Ishikawa (cell line): ENCODE results near the gene GRIK4.

Source experiments
- CEBPB ChIP-seq: IDR thresholded peaks from 2 replicates; pipeline ENCODE4 v1.6.1; 2012
- CREB1 ChIP-seq: IDR thresholded peaks from 2 replicates; pipeline ENCODE4 v1.6.1; 2012; ENCODE audit warnings: low read depth
- EGR1 ChIP-seq: IDR thresholded peaks from 2 replicates; pipeline ENCODE4 v1.6.1; 2012
- EP300 ChIP-seq: IDR thresholded peaks from 2 replicates; pipeline ENCODE4 v1.6.1; 2012; ENCODE audit warnings: borderline replicate concordance
- FOXM1 ChIP-seq: IDR thresholded peaks from 2 replicates; pipeline ENCODE4 v1.6.1; 2012; ENCODE audit warnings: low read depth, borderline replicate concordance
- MAX ChIP-seq: IDR thresholded peaks from 2 replicates; pipeline ENCODE4 v1.6.1; 2012
- NFIC ChIP-seq: IDR thresholded peaks from 2 replicates; pipeline ENCODE4 v1.6.1; 2012
- RAD21 ChIP-seq: IDR thresholded peaks from 2 replicates; pipeline ENCODE4 v1.6.1; 2012; ENCODE audit warnings: low read depth
- REST ChIP-seq: IDR thresholded peaks from 2 replicates; pipeline ENCODE4 v1.6.1; 2012; ENCODE audit warnings: low read depth, mild to moderate bottlenecking
- TAF1 ChIP-seq: IDR thresholded peaks from 2 replicates; pipeline ENCODE4 v1.6.1; 2012; ENCODE audit warnings: low read depth, mild to moderate bottlenecking
- TCF12 ChIP-seq: IDR thresholded peaks from 2 replicates; pipeline ENCODE4 v1.6.1; 2012; ENCODE audit warnings: low read depth
- TEAD4 ChIP-seq: IDR thresholded peaks from 2 replicates; pipeline ENCODE4 v1.6.1; 2012
- USF1 ChIP-seq: IDR thresholded peaks from 2 replicates; pipeline ENCODE4 v1.6.1; 2012
- YY1 ChIP-seq: IDR thresholded peaks from 2 replicates; pipeline ENCODE4 v1.6.1; 2012; ENCODE audit warnings: low read depth

- TF ChIP-seq REST = no peak
- TF ChIP-seq CEBPB = no peak
- no peak for TF ChIP-seq RAD21
- no peak for TF ChIP-seq EGR1
- no peak for TF ChIP-seq TCF12
- no peak for TF ChIP-seq MAX
- no peak for TF ChIP-seq TAF1
- no peak for TF ChIP-seq EP300
- TF ChIP-seq NFIC = no peak
- no peak for TF ChIP-seq CREB1
- no peak for TF ChIP-seq YY1
- TF ChIP-seq USF1 = no peak
- no peak for TF ChIP-seq TEAD4
- no peak for TF ChIP-seq FOXM1
Measured at GRCh38 chr11:120545813-120546212, 34.3 kb downstream of the GRIK4 start.
